ENCODE data around the gene AMFR. TPM values are rescaled to one million over a fixed set of nuclear protein-coding genes. Genes with fewer than 3 reads are reported as not detected.
"Not testable (repeated sequence)": the region's sequence is repeated elsewhere in the genome, so short reads cannot be mapped to it uniquely, and the experiment has no call there.

The AMFR gene
- total RNA-seq, 1 experiment from 2014 or later: 66.3 TPM

DNA sequence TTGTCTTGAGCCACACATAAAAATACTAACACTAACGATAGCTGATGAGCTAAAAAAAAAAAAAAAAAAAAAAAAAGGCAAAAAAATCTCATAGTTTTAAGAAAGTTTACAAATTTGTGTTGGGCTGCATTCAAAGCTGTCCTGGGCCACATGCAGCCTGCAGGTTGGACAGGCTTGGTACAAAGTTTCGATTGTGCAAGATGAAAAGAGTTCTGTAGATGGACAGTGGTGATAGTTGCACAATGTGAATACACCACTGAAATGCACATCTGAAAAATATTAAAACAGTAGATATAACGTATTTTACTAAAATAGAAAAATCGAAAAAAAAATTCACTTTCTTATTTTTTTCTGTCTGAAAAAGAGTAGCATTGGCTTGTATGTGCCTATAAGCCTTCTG, 42.9 kb downstream of the AMFR start:
- Histone ChIP-seq H3K27ac (ENCODE audit: low read depth, low read length) (no peak overlapping the region), H3K79me2 (ENCODE audit: insufficient read depth, low read length) (peaks cover 1% of the 10 kb centered on the region), H3K9ac (ENCODE audit: low read length) (no peak overlapping the region), H2AFZ (ENCODE audit: low read depth, low read length, poor library complexity, severe bottlenecking) (no peak overlapping the region), H3K27me3 (ENCODE audit: insufficient read depth, low read length) (no peaks in the 10 kb centered on the region), H3K9me3 (ENCODE audit: control insufficient read depth in 1 of 2, insufficient read depth in 1 of 2, low read depth in 1 of 2, low read length in 2 of 2) (peaks cover 4 to 8% of the 10 kb centered on the region in 2 experiments; a peak in 1 of 4 replicates), H3K9me2 (ENCODE audit: insufficient read depth) (no peaks in the 10 kb centered on the region), H3K36me3 (ENCODE audit: control insufficient read depth in 1 of 2, insufficient read depth in 2 of 2, low read length in 2 of 2) (peaks cover 9 to 41% of the 10 kb centered on the region in 2 experiments), H3K4me2 (ENCODE audit: low read length) (no peak overlapping the region), H3K4me1 (ENCODE audit: control insufficient read depth in 1 of 2, insufficient read depth in 2 of 2, low read length in 2 of 2) (peaks cover 2 to 8% of the 10 kb centered on the region in 2 experiments; a peak in 1 of 4 replicates), H3K4me3 (replicated peaks in 1 of 2; ENCODE audit: low read depth in 1 of 2, low read length in 2 of 2) (no peak overlapping the region), H4K20me1 (ENCODE audit: insufficient read depth) (no peaks in the 10 kb centered on the region)
- no peak for ATAC-seq
- POLR2A ChIA-PET: no interaction called here
- no peak for DNase-seq (ENCODE audit: low read depth, low spot score)
- CTCF ChIA-PET: no interaction called here
- intact Hi-C loops (cut with micrococcal nuclease): no loop called here
- RAD21 ChIA-PET (ENCODE audit: low non-redundant PET in 1 of 2, low total read pairs in 2 of 2, uncharacterized antibody in 2 of 2, unreplicated experiment in 2 of 2): no interaction called here
- TF ChIP-seq SP1 (IDR thresholded peaks at IDR 0.05; ENCODE audit: low read depth) (no peak), CEBPB (IDR thresholded peaks at IDR 0.05; ENCODE audit: low read depth) (no peak), ZFX (IDR thresholded peaks at IDR 0.05) (no peak), ELF1 (IDR thresholded peaks at IDR 0.05; ENCODE audit: borderline replicate concordance, low read depth) (no peak)
- no TSS peak for BruUV-seq (replicated peaks)

DNA sequence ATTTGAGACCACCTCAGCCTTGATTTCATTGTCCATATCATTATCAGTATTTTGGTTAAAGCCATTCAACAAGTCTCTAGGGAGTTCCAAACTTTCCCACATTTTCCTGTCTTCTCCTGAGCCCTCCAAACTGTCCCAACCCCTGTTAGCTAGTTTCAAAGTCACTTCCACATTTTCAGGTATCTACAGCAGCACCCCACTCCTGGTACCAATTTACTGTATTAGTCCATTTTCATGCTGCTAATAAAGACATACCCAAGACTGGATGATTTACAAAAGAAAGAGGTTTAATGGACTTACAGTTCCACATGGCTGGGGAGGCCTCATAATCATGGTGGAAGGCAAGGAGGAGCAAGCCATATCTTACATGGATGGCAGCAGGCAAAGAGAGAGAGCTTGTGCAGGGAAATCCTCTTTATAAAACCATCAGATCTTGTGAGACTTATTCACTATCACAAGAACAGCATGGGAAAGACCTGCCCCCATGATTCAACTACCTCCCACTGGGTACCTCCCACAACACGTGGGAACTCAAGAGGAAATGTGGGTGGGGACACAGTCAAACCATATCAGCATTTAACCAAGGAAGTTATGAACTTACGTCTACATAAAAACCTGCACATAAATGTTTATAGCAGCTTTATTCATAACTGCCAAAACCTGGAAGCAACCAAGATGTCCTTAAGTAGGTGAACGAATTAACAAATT, 44.4 kb downstream of the AMFR start:
- H3K9me2 ChIP-seq (ENCODE audit: insufficient read depth); H3K27ac ChIP-seq (ENCODE audit: low read depth, low read length); DNase-seq (ENCODE audit: low read depth, low spot score); H4K20me1 ChIP-seq (ENCODE audit: insufficient read depth); H3K4me1 ChIP-seq (ENCODE audit: control insufficient read depth in 1 of 2, insufficient read depth in 2 of 2, low read length in 2 of 2); POLR2A ChIA-PET; intact Hi-C loops (cut with micrococcal nuclease); H3K4me2 ChIP-seq (ENCODE audit: low read length); H3K27me3 ChIP-seq (ENCODE audit: insufficient read depth, low read length); H3K4me3 ChIP-seq (replicated peaks in 1 of 2; ENCODE audit: low read depth in 1 of 2, low read length in 2 of 2); RAD21 ChIA-PET (ENCODE audit: low non-redundant PET in 1 of 2, low total read pairs in 2 of 2, uncharacterized antibody in 2 of 2, unreplicated experiment in 2 of 2); CTCF ChIA-PET; H3K9ac ChIP-seq (ENCODE audit: low read length); ATAC-seq; H3K9me3 ChIP-seq (ENCODE audit: control insufficient read depth in 1 of 2, insufficient read depth in 1 of 2, low read depth in 1 of 2, low read length in 2 of 2); H2AFZ ChIP-seq (ENCODE audit: low read depth, low read length, poor library complexity, severe bottlenecking); BruUV-seq (replicated peaks): not testable (repeated sequence)
- H3K79me2 ChIP-seq (ENCODE audit: insufficient read depth, low read length): peaks cover 11% of the 10 kb centered on the region
- H3K36me3 ChIP-seq (ENCODE audit: control insufficient read depth in 1 of 2, insufficient read depth in 2 of 2, low read length in 2 of 2): peaks cover 9 to 37% of the 10 kb centered on the region in 2 experiments

- intact Hi-C loops (cut with micrococcal nuclease); POLR2A ChIA-PET; H4K20me1 ChIP-seq (ENCODE audit: insufficient read depth); CTCF ChIA-PET; H3K4me1 ChIP-seq (ENCODE audit: control insufficient read depth in 1 of 2, insufficient read depth in 2 of 2, low read length in 2 of 2); H3K9me3 ChIP-seq (ENCODE audit: control insufficient read depth in 1 of 2, insufficient read depth in 1 of 2, low read depth in 1 of 2, low read length in 2 of 2); H3K9ac ChIP-seq (ENCODE audit: low read length); H3K4me3 ChIP-seq (replicated peaks in 1 of 2; ENCODE audit: low read depth in 1 of 2, low read length in 2 of 2); H2AFZ ChIP-seq (ENCODE audit: low read depth, low read length, poor library complexity, severe bottlenecking); BruUV-seq (replicated peaks); RAD21 ChIA-PET (ENCODE audit: low non-redundant PET in 1 of 2, low total read pairs in 2 of 2, uncharacterized antibody in 2 of 2, unreplicated experiment in 2 of 2); H3K27me3 ChIP-seq (ENCODE audit: insufficient read depth, low read length); H3K9me2 ChIP-seq (ENCODE audit: insufficient read depth); H3K4me2 ChIP-seq (ENCODE audit: low read length); ATAC-seq; H3K27ac ChIP-seq (ENCODE audit: low read depth, low read length); DNase-seq (ENCODE audit: low read depth, low spot score): not testable (repeated sequence)
- Histone ChIP-seq H3K79me2 (ENCODE audit: insufficient read depth, low read length) (peaks cover 12% of the 10 kb centered on the region), H3K36me3 (ENCODE audit: control insufficient read depth in 1 of 2, insufficient read depth in 2 of 2, low read length in 2 of 2) (peaks cover 9 to 31% of the 10 kb centered on the region in 2 experiments; a peak in 3 of 4 replicates)
These were observed 46.3 kb downstream of the AMFR start for GRCh38 chr16:56379044-56379443.

GRCh38 chr16:56375792-56376191, 49.6 kb downstream of the AMFR start:
- H3K27ac ChIP-seq (ENCODE audit: low read depth, low read length); POLR2A ChIA-PET; RAD21 ChIA-PET (ENCODE audit: low non-redundant PET in 1 of 2, low total read pairs in 2 of 2, uncharacterized antibody in 2 of 2, unreplicated experiment in 2 of 2); H4K20me1 ChIP-seq (ENCODE audit: insufficient read depth); ATAC-seq; H2AFZ ChIP-seq (ENCODE audit: low read depth, low read length, poor library complexity, severe bottlenecking); H3K4me2 ChIP-seq (ENCODE audit: low read length); H3K9me2 ChIP-seq (ENCODE audit: insufficient read depth); BruUV-seq (replicated peaks); H3K9ac ChIP-seq (ENCODE audit: low read length); CTCF ChIA-PET; H3K9me3 ChIP-seq (ENCODE audit: control insufficient read depth in 1 of 2, insufficient read depth in 1 of 2, low read depth in 1 of 2, low read length in 2 of 2); H3K4me3 ChIP-seq (replicated peaks in 1 of 2; ENCODE audit: low read depth in 1 of 2, low read length in 2 of 2); DNase-seq (ENCODE audit: low read depth, low spot score); H3K4me1 ChIP-seq (ENCODE audit: control insufficient read depth in 1 of 2, insufficient read depth in 2 of 2, low read length in 2 of 2); intact Hi-C loops (cut with micrococcal nuclease); H3K36me3 ChIP-seq (ENCODE audit: control insufficient read depth in 1 of 2, insufficient read depth in 2 of 2, low read length in 2 of 2); H3K27me3 ChIP-seq (ENCODE audit: insufficient read depth, low read length): not testable (repeated sequence)
- H3K79me2 ChIP-seq (ENCODE audit: insufficient read depth, low read length): peaks cover 18% of the 10 kb centered on the region

Data from HCT116 (cell line).